Inflammatory macrophage treated with lipopolysaccharide for 4 hours (primary cell): ENCODE results near the gene CTIF.
"Not testable (repeated sequence)": the region's sequence is repeated elsewhere in the genome, so short reads cannot be mapped to it uniquely, and the experiment has no call there.

Source experiments
- DNase-seq: peaks from one replicate; pipeline ENCODE4 v3.0.0-alpha.2; 2020

The CTIF gene

DNA sequence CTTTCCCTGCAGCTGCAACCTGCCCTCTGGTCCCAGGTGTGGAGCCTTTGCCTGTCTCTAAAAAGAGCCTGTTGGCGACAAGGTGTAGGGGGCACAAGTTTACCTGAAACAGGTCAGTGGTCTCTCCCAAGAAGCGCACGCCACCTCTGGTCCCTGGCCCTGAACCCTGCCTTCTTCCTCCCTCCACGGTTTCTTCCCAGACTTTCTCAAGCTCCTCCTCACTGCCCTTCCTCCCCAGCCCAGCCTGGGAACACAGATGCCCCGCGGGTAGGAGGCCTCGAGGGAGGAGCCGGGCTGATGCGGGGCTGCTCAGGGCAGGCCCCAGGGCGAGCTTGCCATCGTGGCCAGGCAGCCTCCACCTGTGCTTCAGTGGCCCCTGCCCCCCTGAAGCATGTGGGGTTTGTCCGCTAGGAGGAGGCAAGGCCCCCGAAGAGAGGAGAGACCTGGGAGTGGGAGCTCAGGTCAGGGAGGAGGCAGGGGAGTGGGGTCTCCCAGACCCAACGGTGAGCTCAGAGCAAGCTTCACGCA lies 322.4 kb downstream of the CTIF start:
- no peak for DNase-seq

DNA sequence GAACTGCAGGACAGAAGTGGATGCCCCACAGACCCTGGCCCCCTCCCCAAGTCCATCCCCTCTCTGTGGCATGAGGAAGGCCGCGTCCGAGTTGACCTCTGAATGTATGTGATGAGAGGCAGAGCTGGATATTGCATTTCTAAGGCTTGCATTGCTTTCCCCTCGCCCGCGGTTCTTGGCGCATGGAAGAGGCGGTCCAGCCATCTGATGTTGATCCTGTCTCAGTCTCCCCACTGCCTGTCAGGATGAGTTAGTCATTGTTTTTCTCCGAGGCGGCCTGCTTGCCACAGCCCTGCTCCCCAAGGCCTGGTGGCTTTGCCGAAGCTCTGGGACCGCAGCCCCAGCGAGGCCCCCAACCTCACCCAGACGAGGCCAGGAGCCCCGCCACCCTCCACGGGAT lies 323.3 kb downstream of the CTIF start:
- no peak for DNase-seq

DNA sequence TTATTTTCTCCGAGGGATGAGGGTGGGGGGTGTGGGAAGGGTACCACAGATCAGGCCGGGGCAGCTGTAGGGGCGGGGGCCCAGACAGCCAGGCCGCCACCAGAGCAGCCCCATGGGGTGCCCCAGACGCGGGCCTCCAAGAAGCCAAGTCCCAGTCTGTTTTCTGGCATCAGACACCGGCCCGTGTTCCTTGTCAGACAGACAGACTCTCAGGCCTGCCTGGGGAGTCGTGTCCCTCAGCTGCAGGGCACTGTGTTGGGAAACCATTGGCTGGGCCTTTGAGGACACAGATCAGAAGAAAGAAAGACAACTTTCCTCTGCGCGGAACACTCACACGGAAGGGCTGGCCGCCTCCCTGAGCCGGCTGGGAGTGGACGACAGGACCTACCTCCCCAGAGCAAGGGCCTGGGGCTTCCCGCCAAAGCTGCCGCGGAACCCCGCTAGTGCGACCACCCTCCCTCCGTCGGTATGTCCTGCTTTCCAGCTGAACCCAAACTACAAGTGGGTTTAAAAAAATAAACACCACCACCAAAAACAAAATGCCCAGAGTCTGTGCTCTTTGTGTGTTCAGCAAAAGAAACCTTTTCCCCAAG lies 323.9 kb downstream of the CTIF start:
- DNase-seq = no peak

DNA sequence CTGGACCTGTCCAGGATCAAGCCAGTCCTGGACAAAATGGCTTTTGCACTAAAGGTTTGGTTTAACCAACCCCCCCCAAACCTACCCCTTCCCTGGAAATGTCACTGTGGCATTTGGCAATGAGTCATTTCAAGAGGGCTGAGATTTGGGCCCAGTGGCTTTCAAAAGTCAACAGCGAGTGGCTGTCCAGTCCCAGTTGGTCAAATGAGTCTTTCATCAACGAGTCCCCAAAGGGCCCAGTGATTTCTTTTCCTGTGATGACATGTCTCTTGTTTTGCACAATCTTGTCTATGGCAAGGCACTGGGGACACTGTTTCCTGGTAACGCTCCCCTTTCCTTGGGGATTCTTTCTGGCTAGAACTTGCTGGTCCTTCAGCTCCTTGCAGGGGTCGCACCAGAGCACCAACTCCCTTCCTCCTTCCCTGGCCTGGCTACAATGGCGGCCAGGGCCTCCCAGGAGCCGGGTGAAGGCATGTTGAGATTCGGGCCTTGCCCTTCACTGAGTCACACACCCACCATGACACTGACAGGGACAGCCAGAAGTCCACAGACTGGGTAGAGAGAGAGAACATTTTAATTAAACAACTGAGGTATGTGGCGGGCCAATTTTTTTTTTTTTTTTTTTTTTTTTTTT lies 324.7 kb downstream of the CTIF start:
- DNase-seq = peak; percentile 80

DNA sequence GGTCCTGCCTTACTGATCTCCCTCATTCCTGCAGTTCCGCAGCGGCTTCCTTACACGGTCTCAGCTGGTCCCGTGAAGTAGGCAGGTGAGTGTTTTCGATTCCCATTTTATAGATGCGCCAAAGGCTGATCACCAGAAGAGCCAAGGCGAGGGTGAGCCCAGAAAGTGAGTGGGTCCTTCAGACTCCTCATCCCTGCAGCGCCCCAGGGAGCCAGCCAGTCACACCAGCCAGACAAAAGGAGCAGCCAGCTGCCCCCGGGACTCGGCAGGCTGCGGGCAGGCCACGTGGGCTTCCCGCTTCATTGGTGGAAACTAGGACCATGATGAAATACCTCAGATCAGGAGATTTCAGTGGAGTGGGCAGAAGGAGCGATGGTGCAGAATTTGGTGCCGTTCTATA lies 326.0 kb downstream of the CTIF start:
- no peak for DNase-seq

DNA sequence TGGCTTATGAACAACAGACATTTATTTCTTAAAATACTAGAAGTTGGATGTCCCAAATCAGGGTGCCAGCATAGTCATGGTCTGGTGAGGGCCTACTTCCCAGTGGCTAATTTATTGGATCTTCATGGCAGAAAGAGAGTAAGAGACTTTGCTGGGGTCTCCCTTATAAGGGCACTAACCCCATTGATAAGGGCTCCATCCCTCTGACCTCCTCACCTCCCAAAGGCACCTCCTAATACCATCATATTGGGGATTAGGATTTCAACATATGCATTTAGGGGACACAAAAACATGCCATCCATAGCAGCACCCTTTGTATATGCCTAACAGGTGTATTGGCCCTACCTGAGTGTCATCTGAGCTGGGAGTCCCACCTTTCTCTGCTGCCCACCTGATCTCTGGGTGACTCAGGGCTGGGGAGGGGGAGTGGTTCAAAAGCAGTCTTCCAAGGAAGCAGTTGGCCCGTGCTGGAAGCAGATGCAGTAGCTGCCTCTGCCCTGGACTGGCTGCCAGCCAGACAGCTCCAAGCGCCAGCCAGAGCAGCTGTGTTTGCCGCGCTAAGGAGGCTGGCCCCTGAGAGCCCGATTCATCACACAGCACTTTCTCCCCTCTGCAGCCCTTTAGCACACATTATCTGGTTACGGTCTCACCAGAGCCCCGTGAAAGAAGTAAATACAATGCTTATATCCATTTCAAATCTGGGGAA lies 327.4 kb downstream of the CTIF start:
- no peak for DNase-seq

DNA sequence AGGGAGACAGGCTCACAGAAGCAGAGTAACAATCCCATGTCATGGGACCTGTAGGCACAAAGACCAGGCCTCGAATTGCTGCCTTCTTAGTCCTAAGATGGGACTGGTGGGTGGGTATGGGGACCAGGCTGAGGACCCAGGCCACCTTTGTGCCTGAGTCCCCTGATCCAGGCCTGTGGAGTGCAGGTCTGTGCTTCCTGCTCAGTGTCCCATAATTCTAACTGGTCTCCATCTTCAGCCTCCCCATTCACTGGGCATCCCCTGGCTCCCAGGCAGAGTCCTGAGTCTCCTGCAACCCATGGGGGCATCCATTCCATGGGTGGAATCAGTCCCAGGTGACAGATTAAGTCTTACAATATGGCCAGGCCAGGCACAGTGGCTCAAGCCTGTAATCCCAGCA lies 328.0 kb downstream of the CTIF start:
- no peak for DNase-seq

DNA sequence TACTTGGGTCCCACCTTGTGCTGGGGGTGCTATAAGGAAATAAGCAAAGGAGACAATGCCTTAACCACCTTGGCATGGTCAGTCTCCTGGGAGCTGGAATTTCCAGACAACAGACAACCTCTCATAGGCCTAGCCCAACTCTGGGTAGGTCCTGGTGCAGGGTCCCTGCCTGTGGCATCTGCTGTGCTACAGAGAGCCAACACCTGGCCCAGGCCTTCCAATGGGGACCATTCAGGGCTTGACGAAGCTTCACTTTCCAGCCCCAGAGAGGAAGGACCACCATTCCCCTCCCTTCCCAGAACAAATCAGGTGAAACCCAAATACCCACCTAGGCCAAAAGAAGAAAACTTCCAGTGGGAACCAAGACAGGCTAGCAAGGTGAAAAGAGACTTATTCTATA lies 329.1 kb downstream of the CTIF start:
- no peak for DNase-seq

DNA sequence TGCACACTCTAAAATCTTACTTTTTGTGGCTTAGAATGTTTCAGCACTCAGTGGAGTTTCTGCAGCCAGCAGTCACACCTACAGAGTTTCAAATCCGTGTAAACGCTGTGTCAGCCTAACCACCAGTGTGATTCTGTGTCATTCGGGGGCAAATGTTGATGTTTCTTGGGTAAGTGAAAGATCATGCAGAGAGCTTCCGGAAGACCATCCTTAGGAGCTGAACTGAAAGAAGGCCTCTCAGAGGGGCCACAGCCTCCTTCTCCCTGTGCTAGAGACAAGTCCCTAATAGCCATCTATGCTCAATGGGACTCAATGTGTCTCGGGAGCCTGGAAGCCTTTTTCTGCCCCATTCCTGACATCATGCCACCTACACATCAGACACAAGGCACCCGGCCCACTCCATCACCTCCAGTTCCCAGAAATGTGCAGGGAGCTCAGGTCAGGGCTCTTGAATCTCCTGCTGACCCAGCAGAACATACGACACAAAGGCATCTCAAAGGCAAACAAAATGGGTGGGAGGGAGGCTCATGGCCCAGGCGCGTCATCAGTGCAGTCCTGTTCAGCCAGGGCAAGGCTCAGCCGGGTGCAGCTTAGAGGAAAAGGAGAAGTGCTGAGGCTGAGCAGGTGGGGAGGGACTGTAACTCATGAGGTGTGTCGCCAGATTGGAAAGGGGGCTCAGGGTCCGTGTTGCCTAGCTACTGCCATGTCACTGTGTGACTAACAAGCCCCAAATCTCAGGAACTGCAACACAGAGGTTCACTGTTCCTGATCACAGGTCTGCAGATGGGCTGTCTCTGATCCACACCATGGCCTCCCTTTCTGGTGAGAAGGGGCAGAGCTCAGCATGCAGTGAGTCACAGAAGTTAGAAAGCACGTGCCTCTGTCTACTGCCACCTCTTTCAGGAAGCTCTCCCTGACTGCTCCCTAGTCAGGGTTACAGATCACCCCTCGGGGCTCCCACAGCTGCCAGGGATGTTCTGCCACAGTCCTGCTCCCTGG lies 329.9 kb downstream of the CTIF start:
- peak; percentile 91 for DNase-seq

DNA sequence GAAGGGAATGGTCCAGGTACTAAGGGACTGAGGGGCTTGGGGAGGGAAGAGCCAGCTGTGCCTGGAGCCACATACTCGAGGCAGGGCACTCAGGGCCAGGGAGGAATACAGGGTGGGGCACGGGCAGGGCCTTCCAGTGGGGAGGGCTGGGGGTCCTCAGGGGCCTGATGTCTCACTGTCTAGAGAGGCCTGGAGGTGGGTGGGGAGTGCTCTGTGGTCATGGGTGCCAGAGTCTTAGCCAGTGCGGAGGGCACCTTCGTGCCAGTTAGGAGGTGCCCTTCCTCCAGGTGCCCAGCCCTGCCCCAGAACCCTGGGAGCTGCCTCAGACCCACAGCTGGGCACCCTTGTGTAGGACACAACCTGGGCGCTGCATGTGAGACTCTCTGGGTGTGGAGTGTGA lies 330.8 kb downstream of the CTIF start:
- DNase-seq = no peak

DNA sequence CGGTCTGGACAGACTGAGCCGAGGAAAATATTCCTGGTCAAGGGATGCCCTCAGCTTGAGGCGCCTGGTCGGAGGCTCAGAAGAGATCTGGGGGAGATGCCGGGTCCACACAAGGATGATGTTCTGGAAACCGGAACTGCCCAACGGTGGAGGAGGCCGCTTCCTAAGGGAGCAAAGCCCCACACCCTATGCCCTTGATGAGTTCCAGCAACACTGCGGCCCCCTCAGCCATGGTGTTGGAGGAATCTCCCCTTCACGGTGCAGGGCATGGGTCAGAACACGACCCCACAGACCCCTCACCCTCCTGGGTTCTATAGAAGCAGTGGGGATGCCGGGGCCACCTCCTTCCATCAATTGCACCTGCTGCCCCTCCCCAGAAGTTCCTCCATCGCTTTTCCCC lies 332.1 kb downstream of the CTIF start:
- not testable (repeated sequence) for DNase-seq

DNA sequence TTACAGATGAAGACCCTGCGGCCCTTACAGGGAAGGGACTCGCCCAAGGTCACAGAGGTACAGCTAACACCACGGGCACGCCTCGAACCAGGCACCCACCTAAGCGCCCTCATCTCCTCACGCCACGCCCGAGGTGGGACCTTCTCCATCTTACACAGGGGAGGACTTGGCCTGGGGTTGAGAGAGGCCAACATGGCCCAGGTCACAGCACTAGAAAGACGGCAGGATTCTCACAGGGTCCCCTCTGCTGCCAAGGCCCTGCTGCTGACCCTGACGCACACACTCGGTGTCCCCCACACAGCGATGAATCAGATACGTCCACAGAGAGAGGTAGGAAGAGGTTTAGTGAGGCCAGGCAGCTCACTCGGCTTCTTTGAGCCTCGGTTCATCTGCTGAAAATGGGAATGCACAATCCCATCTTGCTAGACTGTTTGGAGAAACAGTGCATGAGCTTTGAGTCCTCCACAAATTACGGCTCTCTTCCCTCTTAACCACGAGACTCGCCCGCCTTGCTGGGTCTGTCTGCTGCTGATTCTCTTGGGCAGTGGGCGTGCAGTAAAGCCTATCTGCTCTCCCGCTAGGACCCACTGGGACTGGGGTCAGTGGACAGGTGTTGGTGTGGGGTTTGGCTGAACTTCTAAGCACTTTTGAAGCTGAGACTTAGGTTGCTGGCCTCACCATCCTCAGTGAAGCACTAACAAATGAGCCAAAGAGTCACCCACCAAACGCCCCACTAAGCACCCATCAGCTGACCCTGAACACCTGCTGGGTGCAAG lies 332.7 kb downstream of the CTIF start:
- no peak for DNase-seq

DNA sequence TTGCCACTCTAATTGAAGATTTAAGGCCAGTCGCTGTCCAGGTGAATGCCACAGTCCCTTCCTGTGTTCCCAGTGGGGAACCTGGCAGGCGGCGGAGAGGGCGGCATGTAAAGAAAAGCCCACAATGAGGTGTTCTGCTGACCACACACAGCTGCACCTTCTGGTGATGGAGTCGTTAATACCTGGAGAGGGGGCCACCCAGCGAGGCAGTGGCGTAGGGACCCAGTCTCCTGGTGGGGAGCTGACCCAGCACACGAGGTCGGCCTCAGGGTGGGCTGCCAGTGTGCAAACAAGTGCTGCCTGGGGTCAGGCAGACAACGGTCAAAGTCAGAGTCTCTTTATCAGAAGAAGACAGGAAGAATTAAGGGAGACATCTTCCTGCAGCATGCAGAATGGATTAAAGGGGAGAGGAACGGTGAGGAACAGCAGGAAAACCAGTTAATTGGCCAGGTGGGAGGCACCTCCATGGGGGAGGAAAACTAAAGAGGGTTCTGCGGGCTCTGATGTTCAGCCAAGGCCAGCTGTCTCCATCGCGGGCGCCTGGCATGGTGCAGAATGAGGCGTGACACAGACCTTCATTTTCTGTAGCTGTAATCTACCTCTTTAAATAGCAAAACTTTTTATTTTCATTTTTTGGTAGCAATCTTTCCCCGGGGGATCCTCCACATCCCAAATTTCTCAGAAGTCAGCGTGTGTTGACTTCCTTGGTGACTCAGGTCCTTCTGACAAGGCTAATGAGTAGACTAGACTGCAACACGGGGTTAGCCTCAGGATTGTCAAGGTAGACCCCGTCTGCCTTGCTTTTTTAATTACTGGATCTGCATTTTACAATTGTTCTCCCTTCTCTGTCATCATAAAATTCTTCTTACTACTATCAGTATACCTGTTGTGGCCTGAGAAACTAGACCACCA lies 333.7 kb downstream of the CTIF start:
- peak; percentile 85 for DNase-seq

DNA sequence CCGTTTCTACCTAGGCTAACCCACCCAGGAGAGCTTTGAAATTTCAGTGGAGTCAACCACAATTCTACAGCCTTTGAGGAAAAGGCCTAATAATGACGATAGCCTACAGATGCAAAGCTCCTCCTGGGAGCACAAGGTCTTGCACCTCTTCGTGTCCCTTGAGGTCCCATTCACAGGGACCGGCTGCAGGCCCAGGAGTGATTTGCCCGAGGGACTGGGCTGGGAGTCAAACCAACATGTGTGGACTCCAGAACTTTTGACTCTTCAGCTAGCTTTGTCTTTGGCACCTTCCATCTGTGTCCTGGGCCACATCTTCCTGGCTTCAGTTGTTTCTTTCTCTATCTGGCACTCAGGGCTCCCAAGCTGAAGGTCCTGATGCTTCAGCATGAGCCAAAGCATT lies 335.4 kb downstream of the CTIF start:
- DNase-seq = no peak

DNA sequence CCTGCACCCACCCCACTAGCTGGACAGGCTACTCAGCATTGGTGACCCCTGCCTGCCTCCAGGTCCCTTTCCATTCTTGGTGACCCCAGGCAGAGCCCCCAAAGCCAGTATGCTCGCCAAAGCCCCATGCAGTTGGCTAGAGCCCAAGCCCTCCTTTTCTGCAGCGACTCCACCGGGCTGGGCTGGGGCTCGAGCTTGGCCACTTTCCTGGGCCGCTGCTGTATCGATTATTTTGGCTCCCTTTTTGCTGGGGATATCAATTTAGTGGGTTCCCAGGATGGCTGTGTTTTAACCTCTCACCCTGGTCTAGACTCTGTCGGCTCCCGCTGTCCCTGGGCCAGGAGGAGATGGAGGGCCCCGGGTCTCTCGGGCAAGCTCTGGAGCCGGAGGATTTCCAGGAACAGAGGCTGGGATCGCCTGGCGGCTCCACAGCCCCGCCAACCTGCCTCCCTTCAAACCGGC lies 335.9 kb downstream of the CTIF start:
- no peak for DNase-seq

DNA sequence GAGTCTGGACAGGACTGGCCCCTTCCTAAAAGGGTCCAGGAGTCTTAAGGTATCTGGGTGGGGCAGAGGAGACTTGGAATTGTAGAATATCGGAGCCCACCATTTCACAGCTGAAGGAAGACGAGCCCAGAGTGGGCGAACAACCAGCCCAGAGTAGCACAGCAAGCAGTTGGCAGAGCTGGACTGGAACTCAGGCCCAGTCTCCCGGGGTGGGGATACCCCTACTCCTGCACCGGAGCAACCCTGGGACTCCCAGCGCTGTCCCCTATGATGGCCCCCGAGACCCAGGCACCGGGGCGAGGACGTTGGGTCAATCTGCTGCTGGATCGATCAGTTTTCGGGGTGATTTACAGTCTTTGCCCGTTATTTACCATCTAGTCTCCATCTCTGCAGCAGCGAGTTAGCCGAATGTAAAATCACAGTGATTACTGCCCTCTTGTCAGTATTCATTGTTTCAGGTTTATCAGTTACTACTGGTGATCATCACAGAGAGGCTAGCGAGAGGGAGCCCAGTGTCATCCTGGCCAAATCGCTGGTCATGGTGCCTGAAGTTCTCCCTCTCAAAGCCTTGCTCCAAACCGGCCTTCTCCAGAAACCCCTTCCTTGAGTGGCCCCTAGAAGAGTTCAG lies 336.6 kb downstream of the CTIF start:
- no peak for DNase-seq

DNA sequence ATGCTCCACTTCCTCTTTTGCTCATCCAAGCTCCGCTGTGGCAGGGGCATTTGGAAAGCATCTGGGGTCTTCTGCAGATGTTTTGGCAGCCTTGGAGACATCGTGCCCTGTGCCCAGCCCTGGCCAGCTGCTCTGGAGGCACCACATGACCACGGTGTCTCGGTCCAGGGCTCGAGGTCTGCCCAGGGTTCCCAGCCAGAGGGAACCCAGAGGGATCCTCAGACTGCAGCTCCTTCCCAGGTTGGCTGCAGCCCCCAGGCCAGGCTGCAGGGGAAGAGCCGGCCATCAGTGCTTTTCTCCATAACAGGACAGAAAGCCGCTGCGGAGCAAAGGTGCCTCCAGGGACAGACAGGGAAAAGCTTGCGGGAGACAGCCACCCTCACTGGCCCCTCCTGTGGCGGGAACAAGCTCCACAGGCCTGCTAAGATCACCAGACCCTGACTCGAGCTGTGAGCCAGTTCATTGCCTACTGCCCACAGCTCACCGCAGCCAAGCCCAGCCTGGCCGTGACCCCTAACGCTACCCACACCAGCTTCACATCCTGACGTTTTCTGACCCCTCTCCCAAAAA lies 337.2 kb downstream of the CTIF start:
- peak; percentile 35 for DNase-seq

DNA sequence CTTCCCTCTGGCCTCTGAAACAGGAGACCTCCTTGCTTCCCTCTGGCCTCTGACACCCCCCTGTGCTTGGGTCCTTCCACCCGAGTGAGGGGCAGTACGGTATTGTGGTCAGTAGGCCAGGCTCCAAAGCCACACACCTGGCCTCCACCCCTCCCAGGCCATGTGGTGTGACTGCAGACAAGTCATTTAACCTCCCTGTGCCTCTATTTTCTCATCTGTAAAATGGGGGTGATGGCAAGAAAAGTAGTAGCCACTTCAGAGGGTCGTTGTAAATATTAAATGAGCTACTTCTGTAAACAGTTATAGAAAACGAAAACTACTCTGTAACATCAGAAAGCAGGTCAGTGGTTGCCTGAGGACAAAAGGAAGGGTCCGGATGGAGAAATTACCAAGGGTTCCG lies 337.8 kb downstream of the CTIF start:
- no peak for DNase-seq

DNA sequence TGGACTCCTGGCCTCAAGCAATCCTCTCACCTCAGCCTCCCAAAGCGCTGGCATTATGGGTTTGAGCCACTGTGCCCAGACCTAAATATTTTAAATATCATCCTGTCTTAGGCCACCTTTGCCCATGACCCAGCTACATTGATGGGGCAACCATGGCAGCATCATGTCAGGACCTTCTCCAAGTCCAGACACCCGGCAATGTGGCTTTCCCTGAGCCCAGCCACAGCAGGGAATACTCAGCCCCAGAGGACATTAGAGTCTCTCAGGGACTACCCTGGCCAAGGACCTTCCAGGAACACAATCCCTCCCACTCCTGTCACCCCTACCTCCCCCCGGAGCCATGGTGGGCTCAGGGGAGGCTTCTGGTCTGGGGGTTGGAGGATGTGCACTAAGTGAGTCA lies 339.1 kb downstream of the CTIF start:
- no peak for DNase-seq

DNA sequence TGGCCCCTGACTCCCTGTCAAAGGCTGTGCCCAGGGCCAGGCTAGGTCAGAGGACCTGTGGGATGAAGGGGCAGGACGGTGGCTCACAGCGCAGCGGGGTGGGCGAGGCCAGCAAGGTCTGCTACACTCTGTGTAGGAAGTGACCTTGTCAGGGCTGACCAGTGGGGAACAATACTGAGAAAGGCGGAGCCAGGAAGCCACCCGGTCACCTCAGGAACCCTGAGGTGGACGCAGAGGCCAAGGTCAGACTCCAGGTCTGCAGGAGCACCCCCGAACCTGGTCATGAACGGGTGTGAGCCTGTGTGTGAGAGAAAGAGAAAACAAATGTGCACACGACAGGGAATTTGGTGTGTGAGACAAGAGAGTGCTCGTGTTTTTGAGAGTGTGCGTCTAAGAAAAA lies 339.6 kb downstream of the CTIF start:
- no peak for DNase-seq
